ENCODE measurements around the gene RNF223. TPM values are rescaled to one million over a fixed set of nuclear protein-coding genes. Genes with fewer than 3 reads are reported as not detected.
A peak's percentile ranks its signal among the peaks of the same experiment; 100 is the strongest.

The RNF223 gene
- total RNA-seq, 4 donors from 2014 or later = not detected

DNA sequence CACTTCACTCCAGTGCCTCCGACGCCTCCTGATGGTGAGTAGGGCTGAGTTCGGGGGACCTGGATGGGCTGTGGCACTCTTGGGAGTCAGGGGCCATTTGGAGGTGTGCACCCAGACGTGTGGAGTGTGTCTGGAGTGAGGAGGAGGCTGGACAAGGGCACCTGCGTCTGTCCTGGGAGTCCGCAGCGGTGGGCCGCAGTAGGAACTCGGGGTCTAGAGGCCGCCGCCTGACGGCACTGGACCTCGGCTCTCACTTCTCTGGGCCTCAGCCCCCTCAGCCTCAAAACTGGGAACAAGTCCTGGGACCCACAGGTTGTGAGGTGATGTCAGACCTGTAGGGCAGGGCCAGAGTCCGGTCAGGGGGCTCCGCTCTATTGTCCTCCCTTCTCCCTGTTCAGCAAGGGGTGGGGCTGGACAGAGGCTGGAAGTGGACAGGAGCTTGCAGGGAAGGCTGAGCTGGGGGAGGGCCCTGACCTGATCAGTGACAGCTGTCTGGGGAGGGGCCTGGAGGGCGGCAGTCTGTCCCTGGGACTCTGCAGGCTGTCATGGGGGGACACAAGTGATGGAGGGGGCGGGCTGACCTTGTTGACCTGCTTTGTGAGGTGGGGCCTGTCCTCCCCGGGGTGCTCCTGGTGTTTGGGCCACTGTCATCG is 38.7 kb downstream of the RNF223 start:
- Histone ChIP-seq H3K36me3 (no peaks in the 10 kb centered on the region), H3K4me3 (no peak overlapping the region), H3K27me3 (peaks cover 0 to 8% of the 10 kb centered on the region in 2 donors), H3K27ac (no peak overlapping the region), H3K4me1 (peaks cover 9 to 28% of the 10 kb centered on the region in 2 donors), H3K9me3 (no peaks in the 10 kb centered on the region)
- intact Hi-C loops (cut with DNase I; ENCODE audit: low total_unique reads) = no loop called here
- DNase-seq = no peak
- TF ChIP-seq, protein P1, sequence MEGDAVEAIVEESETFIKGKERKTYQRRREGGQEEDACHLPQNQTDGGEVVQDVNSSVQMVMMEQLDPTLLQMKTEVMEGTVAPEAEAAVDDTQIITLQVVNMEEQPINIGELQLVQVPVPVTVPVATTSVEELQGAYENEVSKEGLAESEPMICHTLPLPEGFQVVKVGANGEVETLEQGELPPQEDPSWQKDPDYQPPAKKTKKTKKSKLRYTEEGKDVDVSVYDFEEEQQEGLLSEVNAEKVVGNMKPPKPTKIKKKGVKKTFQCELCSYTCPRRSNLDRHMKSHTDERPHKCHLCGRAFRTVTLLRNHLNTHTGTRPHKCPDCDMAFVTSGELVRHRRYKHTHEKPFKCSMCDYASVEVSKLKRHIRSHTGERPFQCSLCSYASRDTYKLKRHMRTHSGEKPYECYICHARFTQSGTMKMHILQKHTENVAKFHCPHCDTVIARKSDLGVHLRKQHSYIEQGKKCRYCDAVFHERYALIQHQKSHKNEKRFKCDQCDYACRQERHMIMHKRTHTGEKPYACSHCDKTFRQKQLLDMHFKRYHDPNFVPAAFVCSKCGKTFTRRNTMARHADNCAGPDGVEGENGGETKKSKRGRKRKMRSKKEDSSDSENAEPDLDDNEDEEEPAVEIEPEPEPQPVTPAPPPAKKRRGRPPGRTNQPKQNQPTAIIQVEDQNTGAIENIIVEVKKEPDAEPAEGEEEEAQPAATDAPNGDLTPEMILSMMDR (IDR thresholded peaks at IDR 0.05) = no peak
- TF ChIP-seq POLR2A (IDR thresholded peaks at IDR 0.05) = no peak

DNA sequence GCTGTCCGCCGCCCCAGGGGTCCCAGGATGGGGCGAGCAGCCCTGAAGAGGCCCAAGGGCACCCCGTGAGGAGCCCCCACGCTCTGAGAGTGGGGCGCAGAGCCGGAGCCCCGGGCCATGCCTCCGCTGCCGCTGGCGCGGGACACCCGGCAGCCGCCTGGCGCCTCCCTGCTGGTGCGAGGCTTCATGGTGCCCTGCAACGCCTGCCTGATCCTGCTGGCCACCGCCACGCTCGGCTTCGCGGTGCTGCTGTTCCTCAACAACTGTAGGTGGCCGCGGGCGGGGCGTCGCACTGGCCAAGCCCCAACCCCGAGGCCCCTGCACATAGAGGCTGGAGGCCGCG is 39.7 kb downstream of the RNF223 start:
- H3K4me1 ChIP-seq = peaks cover under 1 to 19% of the 10 kb centered on the region in 2 donors
- no peaks in the 10 kb centered on the region for H3K36me3 ChIP-seq
- intact Hi-C loops (cut with DNase I; ENCODE audit: low total_unique reads) = loop anchor here (5.0 kb wide), 1 partner anchor 33 kb away; no protein-coding TSS in a partner anchor
- no peak overlapping the region for H3K4me3 ChIP-seq
- DNase-seq = no peak
- no peaks in the 10 kb centered on the region for H3K9me3 ChIP-seq
- peaks cover 0 to 8% of the 10 kb centered on the region in 2 donors for H3K27me3 ChIP-seq
- H3K27ac ChIP-seq = no peak overlapping the region
- TF ChIP-seq, protein P1 (IDR thresholded peaks at IDR 0.05) = no peak
- TF ChIP-seq POLR2A (IDR thresholded peaks at IDR 0.05) = no peak

DNA sequence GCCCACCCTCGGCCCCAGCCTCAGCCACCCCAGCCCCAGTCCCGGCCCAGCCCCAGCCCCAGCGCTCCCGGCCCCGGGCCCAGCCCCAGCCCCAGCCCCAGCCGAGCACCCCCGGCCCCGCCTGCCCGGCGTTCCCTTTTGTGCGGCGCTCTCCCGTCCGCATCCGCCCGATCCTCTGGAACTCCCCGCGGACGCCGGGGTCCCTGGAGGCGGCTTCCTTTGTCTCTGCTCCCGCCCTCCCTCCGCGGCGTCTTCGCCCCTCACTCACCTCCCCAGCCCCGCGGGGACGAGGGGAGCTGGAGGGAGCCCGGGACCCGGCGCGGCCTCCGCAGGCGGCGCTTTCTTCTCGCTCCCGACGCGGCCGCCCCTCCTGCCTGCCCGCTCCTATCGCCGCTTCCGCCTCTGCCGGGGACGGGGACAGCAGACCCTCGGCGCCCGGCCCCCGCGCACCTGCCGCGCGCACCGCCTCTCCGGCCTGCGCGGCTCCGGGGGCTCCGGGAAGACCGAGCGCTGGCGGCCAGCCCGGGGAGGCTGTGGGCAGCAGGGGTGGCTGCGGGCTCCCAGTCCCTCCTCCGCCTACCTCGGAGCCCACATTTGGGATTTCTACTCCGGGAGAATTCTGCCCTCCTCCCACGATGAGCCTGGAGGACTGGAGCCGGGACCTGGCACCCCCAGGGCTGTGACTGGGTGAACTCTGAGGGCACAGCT is 40.2 kb downstream of the RNF223 start:
- no peaks in the 10 kb centered on the region for H3K36me3 ChIP-seq
- no peak overlapping the region for H3K4me3 ChIP-seq
- H3K27me3 ChIP-seq = peaks cover 0 to 8% of the 10 kb centered on the region in 2 donors
- no peak for DNase-seq
- H3K4me1 ChIP-seq = peaks cover 0 to 19% of the 10 kb centered on the region in 2 donors
- TF ChIP-seq, protein P1 (IDR thresholded peaks at IDR 0.05) = no peak
- no peak for TF ChIP-seq POLR2A (IDR thresholded peaks at IDR 0.05)
- intact Hi-C loops (cut with DNase I; ENCODE audit: low total_unique reads) = loop anchor here (5.0 kb wide), 1 partner anchor 33 kb away; no protein-coding TSS in a partner anchor
- no peaks in the 10 kb centered on the region for H3K9me3 ChIP-seq
- no peak overlapping the region for H3K27ac ChIP-seq

DNA sequence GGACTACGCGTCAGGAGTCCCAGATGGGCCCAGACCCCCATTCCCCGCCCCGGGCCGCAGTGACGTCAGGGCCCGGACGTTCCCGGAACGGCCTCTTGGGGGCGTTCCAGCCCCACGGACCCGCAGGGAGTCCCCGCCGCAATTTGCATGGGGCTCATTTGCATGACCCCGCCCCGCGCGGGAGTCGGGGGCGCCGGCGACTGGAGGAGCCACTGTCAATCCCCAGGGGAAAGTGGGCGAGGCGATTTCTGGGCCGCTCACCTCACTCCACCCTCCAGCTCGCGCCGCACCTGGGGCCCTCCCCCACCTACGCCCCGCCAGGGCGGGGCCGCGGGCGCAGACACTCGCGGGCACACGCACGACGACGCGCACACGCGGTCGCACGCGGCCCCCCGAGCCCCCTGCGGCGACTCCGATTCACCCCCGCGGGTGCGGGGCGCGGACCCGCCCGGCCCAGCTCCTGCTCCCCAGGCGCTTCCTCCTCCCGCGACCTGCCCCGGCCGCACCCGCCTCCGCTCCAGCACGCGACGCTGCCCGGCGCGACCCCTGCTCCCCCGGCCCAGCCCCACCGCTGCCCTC is 41.0 kb downstream of the RNF223 start:
- Histone ChIP-seq H3K4me3 (peak overlapping the region; percentile 18 to 23), H3K36me3 (no peaks in the 10 kb centered on the region), H3K9me3 (no peaks in the 10 kb centered on the region), H3K27ac (no peak overlapping the region), H3K4me1 (peaks cover 0 to 19% of the 10 kb centered on the region in 2 donors), H3K27me3 (peaks cover 0 to 8% of the 10 kb centered on the region in 2 donors)
- TF ChIP-seq, protein P1 (IDR thresholded peaks at IDR 0.05) = peak; percentile 55 to 85 (median 70)
- no peak for TF ChIP-seq POLR2A (IDR thresholded peaks at IDR 0.05)
- peak; percentile 68 to 69 for DNase-seq
- intact Hi-C loops (cut with DNase I; ENCODE audit: low total_unique reads) = loop anchor here (5.0 kb wide), 1 partner anchor 34 kb away; no protein-coding TSS in a partner anchor

DNA sequence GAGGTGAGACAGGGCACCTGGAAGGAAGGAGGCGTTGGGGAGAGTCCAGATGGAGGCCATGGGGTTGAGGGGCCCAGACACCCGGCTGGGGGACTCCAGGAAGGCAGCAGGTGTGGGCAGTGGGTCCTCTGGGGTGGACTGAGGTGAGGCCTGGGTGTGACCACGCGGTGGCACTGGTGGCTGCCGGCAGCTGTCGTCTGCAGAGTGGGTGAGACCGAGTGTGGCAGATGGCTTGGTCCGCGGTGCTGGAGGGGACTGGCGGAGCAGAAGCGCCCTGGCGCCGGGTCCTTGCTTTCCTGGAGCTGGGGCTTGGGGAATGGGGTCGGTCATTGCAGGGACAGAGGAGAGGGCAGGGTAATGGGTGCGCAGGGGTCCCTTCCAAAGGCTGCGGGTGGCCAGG is 41.7 kb downstream of the RNF223 start:
- H3K4me1 ChIP-seq = peaks cover 0 to 19% of the 10 kb centered on the region in 2 donors
- no peak for TF ChIP-seq POLR2A (IDR thresholded peaks at IDR 0.05)
- TF ChIP-seq, protein P1 (IDR thresholded peaks at IDR 0.05) = no peak
- no peaks in the 10 kb centered on the region for H3K36me3 ChIP-seq
- H3K9me3 ChIP-seq = no peaks in the 10 kb centered on the region
- no peak overlapping the region for H3K4me3 ChIP-seq
- H3K27me3 ChIP-seq = peaks cover 0 to 8% of the 10 kb centered on the region in 2 donors
- no peak overlapping the region for H3K27ac ChIP-seq
- intact Hi-C loops (cut with DNase I; ENCODE audit: low total_unique reads) = loop anchor here (5.0 kb wide), 1 partner anchor 35 kb away; no protein-coding TSS in a partner anchor
- no peak for DNase-seq
